Thyroid gland (tissue), 4 donors: ENCODE measurements around the gene GOLGA6L25. TPM values are rescaled to one million over a fixed set of nuclear protein-coding genes. Genes with fewer than 3 reads are reported as not detected.
"Not testable (repeated sequence)": the region's sequence is repeated elsewhere in the genome, so short reads cannot be mapped to it uniquely, and the experiment has no call there.

Experiments used
- DNase-seq, 2 donors: peaks; one replicate each; pipeline ENCODE4 v3.0.0-alpha.2; 2019
- H3K27ac ChIP-seq, 3 donors: fragments of 200-600 bp; sonication (generic); 1 replicate in 2 of 3; 2 replicates in 1 of 3; pipeline ENCODE4 v1.5.1; 2016 to 2019; ENCODE audit warnings: mild to moderate bottlenecking in 1 of 3, moderate library complexity in 1 of 3
- H3K27me3 ChIP-seq: fragments of 200-600 bp; sonication (generic); one replicate; pipeline ENCODE4 v1.5.1; 2019
- H3K36me3 ChIP-seq, 2 donors: fragments of 200-600 bp; sonication (generic); one replicate each; pipeline ENCODE4 v1.5.1; 2016 to 2019
- H3K4me1 ChIP-seq, 2 donors: fragments of 200-600 bp; sonication (generic); one replicate each; pipeline ENCODE4 v1.5.1; 2017 to 2019
- H3K4me3 ChIP-seq, 3 donors: fragments of 200-600 bp; sonication (generic); replicated peaks in 1 of 3; 1 replicate in 2 of 3; 2 replicates in 1 of 3; pipeline ENCODE4 v1.5.1; 2016; ENCODE audit warnings: mild to moderate bottlenecking in 1 of 3
- H3K9me3 ChIP-seq: fragments of 200-600 bp; sonication (generic); one replicate; pipeline ENCODE4 v1.5.1; 2017
- WGBS, 2 donors: methylation state at CpG; one replicate each; pipeline ENCODE4 v1.1.5; 2017; 5-methylcytosine and 5-hydroxymethylcytosine counted together
- intact Hi-C: fragments of 100-400 bp; cut with DNase I; formaldehyde crosslinking; loops from one replicate; pipeline ENCODE4 v1.15.1; 2023
- small RNA-seq: library from RNA; depleted of rRNA; stranded (forward); fragments of <200 nt; gene quantifications from one replicate; pipeline ENCODE3, GENCODE V24; 2016
- total RNA-seq, 4 donors: library from RNA; depleted of rRNA; stranded (reverse); fragments of >200 nt; gene quantifications; one replicate each; pipeline ENCODE4 v1.2.3, GENCODE V29; 2016

Gene GOLGA6L25
- total RNA-seq, 4 donors from 2014 or later, result not detected

DNA sequence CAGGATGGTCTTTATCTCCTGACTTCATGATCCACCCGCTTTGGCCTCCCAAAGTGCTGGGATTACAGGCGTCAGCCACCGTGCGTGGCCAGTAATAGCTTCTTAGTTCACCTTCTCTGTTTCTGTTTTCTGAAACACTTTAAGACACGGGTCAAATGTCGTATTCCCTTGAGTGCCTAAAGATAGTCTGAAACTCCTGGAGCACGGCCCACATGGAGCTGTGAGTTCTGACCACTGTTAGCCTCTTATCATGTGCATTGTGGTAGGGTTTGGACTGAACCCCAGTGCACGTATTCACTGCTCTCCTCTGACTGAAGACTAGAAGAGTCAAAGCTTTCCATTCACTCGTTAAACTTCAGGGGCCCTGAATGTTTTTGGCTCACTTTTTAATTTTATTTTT is 48.8 kb downstream of the GOLGA6L25 start:
- H3K27me3 ChIP-seq, H3K9me3 ChIP-seq, H3K4me3 ChIP-seq, H3K36me3 ChIP-seq, H3K4me1 ChIP-seq, H3K27ac ChIP-seq, intact Hi-C loops, DNase-seq: not testable (repeated sequence)
- 98% methylated on average over 4 to 6 of the region's 9 CpGs for WGBS, 2 donors

Small RNAs within 50 kb of the gene (small RNA-seq; reads per million reads assigned to genes)
- gene AC138749.2 (not detected), gene RF00017 (not detected)

Other genes with a start within 250 kb of the GOLGA6L25 start
- gene HERC2, start 231.4 kb upstream of the GOLGA6L25 start, total RNA-seq, result 10 to 100 TPM; 59.3 to 88.1 (median 71.0) TPM
- gene GOLGA6L24, start 195.5 kb upstream of the GOLGA6L25 start, total RNA-seq, result not detected
- gene GOLGA8F, start 174.9 kb upstream of the GOLGA6L25 start, total RNA-seq, result not detected
- not detected for gene GOLGA8G, start 20.6 kb upstream of the GOLGA6L25 start, total RNA-seq
- gene GOLGA8M, start 158.9 kb downstream of the GOLGA6L25 start, total RNA-seq, result 10 to 100 TPM in 3 of 4 donors, 1 to 10 TPM in 1; 7.9 to 53.2 (median 32.0) TPM